GM21737 (cell line): ENCODE data around the gene EDN1.
"Not testable (repeated sequence)": the region's sequence is repeated elsewhere in the genome, so short reads cannot be mapped to it uniquely, and the experiment has no call there.

ENCODE experiments used
- ATAC-seq: cut with Tn5 transposase; IDR thresholded peaks from one replicate; pipeline ENCODE4 v1.9.1; 2021; ENCODE audit warnings: mild to moderate bottlenecking, moderate library complexity; ENCODE audit not compliant: unreplicated experiment

The EDN1 gene

DNA sequence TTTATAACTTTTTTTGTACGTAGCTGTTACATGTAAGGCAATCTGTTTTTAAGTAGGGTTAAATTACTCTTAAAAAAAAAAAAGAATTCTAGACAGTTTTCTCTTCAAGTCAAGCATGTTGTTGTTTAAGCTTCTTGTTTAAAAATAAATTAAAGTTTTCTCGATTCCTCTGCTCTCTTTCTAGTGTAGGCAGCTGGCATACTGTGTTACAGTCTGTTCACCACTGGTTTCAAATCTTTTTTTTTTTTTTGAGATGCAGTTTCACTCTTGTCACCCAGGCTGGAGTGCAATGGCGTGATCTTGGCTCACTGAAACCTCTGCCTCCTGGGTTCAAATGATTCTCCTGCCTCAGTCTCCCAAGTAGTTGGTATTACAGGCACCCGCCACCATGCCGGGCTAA lies 29.9 kb downstream of the EDN1 start:
- ATAC-seq, result not testable (repeated sequence)

DNA sequence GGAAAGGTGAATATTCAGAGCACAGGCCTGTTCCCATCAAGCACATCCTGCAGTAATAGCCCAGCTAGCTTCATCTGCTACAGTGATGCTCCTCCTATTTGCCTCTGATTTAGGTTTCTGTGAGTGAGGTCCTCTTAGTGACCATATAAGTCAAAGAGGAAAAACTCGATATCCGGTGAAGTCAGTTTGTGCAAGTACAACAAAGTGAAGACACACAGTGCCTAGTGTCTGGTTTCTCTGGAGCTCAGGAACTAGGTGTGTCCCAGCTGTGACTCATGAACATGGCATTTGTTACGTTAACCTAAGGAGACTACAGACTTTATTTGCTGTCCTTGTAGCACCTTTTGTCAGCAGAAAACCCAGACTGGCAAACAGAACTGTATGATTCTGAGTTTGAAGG lies 33.9 kb downstream of the EDN1 start:
- ATAC-seq, result no peak

DNA sequence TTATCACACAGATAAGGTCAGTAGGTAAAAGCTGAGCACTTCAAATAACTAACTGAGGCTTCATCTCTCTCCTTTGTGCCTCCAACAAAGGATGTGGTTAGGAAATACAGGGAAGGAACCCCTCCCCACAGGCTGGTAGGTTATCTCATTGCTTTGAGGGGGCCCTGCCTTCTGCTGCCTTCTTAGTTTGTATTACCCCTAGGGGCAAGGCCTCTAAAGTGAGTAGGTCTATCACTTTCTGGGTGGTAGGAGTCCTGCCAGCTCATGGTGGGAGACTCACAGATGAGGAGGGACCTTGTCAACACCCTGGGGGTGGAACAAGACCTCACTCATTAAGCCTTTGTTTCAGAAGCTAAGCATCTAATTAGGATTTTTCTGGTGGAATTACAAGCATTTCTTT lies 34.6 kb downstream of the EDN1 start:
- no peak for ATAC-seq

DNA sequence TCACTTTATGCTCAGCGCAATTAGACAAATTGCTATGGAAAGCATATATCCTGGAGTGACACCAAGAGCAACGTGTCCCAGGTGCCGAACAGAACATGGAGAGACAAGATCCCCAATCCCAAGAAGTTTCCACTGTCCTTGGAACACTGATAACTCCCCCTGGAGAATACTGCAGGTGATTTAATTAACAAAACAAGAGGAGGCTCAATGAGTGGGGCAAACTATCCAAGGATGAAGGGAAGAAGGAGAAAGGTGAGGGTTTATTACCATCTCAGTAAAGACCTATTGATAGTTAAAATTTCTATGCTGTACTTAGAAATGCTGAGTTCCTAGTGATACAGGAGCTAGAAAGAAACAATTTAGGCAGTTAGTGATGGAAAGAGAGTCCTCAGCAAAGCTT lies 35.7 kb downstream of the EDN1 start:
- ATAC-seq, result no peak

DNA sequence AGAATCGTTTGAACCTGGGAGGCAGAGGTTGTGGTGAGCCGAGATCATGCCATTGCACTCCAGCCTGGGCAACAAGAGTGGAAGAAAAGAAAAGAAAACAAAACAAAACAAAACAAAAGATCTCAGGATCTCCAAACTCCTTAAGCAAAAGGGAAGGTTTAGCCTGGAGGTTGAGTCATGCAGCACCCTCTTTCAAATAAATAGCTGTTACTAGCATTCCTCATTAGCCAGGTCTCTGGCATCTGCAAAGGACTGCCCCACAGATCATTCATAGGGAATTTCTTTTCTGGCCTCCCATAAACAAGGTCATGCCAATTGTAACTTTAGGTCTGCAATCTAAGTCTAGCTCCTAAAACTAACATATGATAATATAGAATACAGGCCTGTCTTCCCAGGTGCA lies 37.2 kb downstream of the EDN1 start:
- ATAC-seq, result no peak

DNA sequence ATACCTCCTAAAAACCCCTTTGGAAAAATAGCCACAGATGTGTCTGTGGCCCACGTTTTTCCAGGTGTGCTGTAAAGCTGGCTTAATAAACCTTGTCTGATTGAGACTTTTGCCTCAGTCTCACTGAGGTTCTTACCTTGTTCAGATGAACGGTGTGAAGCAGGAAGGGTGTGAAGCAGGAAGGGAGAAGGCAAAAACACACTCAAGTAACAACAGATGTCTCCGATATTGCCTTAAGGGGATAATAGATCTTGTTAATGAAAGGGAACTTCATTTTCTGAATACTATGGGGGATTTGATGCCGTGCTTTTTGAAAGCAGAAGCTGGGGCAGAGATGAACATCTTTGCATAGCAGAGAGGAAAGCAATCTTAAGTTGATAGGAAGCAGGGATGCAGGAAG lies 37.8 kb downstream of the EDN1 start:
- no peak for ATAC-seq

DNA sequence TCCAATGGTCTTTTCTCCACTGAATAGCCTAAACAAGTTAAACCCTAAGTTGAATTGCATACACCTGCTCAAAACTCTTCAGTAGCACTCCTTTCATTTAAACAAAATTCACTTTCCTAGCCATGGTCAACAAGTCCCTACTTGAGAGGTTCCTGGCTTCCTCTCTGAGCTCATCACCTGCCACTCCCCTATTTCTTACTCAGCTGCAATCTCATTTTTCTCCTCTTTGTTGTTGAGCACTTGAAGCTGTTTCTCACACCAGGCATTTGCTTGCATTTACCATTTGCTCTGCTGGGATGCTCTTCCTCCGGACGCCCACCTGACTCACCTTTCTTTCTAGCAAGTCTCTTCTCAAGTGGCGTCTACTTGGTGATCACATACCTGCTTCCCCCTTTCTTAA lies 38.5 kb downstream of the EDN1 start:
- ATAC-seq, result no peak

DNA sequence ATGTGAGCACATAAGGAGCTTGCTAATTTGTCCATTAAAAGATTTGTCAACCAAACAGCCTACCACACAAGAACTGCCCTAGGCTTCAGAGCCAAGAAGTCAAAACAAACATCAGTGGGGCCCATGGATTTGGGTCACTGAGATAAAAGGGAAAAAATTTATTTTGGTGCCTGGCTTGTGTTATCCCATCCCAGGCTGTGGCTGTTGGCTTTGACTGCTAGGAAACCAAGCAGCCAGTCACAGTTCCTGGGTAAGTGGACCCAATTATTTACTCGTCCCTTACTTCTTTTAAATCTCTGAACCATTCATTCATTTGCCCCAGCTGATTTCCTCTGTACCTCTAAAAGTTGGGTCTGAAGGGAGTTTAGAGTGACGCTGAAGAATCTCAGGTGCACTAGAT lies 41.3 kb downstream of the EDN1 start:
- ATAC-seq, result no peak

DNA sequence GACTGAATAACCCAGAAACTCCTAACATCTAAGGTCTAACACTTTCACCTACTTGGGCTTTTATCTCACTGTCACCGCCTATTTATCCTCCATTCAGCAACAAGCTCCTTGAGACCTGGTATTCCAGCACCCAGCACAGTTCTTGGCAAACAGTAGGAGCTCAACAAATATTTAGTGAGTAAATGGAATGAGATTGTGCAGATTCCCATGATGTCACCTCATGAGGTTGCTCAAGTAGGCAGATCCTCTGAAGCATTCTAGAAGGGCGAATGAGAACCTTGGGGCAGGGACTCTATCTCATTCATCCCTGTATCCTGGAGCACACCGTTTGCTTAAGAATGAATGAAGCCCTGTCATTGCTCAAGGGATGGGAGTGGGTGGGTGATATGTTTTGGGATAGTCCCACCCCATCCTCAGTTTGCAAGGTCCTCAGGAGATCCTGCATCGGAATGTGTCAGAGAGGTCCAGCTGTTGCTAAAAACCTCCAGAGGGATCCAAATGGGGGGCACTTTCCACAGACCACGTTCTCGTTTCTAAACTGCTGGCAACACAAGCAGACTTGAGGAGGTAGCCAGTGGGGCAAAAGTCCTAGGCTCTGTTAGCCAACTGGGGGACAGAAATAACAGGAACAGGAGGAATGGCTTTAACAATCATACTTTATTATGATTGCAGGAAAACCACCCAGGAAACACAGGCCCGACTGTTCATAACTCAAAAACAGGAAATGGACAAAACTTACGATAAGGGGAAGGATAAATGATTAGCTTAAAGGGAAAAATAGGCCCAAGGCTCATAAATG lies 42.0 kb downstream of the EDN1 start:
- no peak for ATAC-seq

DNA sequence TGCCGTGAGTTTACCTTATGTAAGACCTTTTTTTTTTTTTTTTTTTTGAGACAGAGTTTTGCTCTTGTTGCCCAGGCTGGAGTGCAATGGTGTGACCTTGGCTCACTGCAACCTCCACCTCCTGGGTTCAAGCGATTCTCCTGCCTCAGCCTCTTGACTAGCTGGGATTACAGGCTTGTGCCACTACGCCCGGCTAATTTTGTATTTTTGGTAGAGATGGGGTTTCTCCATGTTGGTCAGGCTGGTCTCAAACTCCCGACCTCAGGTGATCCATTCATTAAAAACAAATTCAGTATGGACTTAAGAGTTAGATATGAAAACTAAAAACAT lies 42.6 kb downstream of the EDN1 start:
- ATAC-seq, result not testable (repeated sequence)

DNA sequence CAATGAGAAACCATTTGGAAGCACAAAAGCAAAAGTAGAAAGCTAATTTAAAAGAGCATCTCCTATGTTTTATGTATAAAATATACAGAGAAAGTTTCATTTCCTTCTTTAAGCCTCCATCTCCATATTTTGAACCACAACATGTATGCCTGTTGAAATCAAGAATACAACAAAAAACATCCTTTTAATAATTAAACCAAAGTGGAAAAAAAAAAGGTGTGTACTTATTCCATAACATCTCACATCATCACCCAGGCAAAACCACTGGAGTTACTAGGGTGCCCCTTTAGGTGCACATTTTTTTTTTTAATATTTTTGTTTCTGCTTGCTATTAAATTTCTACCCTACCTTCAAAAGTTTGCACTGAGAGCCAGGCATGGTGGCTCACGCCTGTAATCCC lies 43.0 kb downstream of the EDN1 start:
- ATAC-seq, result no peak

DNA sequence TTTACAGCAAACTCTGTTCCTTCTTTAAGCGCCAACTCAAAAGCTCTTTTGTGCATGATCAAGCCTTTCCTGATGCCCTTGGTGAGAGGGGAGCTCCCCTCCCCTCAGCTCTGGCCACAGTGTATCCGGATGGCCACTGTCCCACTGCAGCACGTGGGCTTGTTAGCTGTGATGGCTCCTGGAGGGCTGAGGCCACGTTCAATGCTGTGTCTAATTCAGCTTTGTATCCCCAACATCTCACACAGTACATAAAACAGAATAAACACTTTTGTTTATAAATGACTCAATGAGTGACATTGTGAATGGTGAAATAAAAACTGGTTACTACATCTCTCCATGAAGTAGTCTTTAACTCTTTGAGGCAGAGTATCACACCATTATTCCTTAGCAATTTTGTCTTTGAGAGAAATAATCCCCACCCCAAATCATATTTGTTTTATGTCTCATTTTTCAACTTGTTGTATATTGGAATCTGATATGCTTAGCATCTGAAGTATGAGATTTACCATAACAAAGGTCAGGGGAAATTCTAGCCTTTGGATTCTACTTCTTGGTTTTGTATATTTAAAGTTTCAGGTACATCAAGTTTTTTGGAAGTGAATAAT lies 44.5 kb downstream of the EDN1 start:
- no peak for ATAC-seq

DNA sequence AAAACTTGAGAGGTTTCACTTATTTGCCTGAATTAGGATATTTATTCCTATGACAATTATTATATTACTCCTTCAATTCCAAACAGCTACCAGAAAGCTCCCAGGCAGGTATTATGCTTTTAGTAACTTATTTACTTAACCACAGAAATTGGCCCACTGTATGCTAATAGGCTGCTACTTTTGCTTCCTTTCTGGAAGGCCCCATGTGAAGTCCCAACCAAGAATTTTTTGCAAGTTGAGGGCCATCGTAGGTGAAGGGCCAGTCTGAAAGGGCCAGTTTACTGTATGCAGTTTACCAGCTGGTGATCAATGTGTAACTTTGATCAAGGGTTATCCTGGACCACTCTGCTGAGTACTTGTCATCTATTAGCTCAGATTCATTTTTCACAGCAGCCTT lies 45.0 kb downstream of the EDN1 start:
- peak; percentile 56 for ATAC-seq

DNA sequence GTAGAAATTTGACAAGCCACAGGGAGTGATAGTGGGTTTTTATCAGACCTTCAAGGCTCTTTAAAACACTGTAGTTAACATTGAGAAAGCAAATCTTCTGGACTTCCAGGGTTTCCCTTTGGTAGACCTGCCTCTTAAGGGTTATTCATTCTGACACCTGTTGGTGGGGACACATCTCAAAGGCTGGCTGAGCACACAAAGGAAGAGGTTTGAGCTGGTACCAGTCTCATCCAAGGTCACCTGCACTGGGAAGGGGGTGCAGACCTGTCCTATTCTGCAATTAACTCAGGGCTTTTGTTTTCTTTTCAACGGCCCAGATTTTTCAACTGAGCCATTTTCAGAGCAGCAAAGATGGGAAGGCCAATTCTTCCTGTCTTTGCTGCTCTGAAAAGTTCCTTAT lies 45.6 kb downstream of the EDN1 start:
- no peak for ATAC-seq

DNA sequence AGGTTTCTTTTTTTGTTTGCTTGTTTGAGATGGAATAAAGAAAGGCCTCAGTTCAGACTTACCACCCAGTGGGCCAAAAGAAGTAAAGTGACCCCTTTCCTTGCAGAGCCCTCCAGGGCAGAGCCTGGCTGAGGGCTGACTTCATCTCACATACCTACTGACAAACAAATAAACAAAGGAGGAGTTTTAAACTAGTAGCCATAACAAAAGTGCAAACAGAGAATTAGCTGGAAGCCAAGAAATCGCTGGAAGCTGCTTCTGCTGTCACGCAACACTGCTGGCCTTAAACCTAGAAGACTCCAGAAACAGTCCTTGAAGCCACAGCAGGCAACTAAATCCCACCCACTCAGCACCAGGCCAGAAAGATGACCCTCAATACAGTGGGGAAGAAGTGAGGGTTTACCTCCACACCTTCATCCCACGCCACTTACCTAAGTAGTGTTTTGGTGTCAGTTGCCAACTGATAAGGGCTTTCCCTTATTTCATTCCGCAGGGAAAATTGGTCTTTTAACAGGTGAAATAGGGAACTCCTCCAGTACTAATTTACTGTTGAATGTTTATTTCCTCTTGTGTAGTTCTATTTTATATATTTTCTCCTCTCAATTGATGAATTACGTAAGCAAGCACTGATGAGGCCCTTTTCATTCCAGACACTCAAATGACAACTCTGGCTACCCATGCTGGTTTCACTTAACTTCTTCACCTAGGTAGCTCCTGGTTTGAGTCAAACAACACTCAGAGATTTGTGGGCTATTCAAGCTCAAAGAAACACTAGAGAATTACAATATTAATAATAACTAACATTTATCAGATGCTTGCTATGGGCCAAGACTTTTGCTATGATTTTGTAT lies 46.2 kb downstream of the EDN1 start:
- ATAC-seq, result no peak

DNA sequence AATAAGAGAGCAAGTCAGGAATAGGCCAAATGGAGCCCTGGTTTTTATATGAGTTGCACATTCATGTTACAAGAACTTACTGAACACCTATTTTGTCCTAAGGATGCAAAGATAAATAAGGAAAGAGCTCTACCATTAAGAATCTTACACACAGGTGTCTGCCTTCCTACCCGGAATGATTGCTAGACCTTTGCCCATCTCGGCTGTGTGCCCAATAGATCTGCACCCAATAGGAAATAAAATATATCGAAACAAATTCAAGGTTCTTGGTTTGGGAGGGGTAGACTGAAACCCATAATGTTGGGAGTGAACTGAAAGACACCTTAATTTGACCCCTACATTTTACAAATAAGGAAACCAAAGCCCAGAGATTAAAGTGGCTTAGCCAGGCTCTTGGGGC lies 48.9 kb downstream of the EDN1 start:
- no peak for ATAC-seq

DNA sequence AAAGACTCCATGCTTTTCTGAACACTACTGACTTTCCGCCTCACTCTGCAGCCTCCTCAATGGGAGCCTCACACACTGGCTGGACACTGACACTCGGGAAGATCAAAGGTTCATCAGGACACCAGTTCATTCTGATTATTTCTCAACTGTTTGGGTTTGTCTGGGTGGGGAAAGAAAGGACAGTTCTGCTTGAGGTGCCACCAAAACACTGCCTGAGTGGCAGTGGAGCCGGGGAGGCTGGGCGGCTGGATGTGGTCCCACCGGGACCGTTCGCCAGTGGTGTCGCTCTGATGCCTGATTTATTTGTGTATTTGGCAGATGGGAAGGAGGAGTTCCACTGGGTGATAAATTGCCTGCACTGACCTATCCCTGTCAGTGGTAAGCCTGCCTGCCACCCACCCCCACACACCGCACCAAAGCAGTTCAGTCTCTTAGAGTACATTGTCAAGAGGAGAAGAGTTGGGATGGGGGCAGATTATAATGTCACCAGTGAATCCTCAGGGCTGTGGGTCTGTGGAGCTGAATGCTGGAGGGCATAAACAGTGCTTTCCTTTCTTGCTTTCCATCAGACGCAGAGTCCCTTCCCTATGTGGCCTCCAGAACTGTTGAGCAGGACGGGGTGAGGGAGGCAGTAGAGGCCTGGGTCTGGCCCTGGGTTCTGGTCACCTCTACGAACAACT lies 49.8 kb downstream of the EDN1 start:
- no peak for ATAC-seq

DNA sequence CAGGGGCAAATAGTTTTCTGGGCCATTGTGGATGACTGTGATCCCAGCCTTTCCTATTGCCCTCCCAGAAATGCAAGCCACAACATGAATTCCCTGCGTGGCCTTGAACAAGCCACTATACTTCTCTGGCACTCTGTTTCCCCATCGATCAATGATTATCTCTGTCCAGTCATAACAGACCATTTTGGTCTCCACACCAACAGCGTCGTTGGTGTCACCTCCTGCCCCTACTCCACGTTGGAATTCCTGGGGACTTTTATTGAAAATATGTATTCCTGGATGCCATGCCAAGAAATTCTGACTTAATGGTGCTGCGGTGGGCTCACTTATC lies 50.3 kb downstream of the EDN1 start:
- ATAC-seq, result no peak

DNA sequence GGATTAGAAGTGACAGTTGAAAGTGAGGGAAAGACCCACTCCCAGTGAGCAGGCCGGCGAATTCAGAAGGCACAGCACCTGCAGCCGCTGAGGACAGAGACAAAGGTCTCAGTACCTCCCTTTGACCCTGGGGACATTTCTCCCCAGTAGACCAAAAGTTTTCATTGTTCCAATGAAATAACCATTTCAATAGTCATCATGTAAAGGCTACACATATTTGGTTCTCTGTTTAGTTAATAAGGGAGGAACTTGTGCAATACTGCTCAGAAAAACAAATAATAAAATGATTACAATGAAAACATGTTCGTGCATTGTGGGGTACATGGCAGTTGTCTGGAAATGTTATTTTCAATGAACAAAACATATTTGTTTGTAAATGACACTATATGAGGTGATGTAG lies 52.5 kb downstream of the EDN1 start:
- ATAC-seq, result no peak

DNA sequence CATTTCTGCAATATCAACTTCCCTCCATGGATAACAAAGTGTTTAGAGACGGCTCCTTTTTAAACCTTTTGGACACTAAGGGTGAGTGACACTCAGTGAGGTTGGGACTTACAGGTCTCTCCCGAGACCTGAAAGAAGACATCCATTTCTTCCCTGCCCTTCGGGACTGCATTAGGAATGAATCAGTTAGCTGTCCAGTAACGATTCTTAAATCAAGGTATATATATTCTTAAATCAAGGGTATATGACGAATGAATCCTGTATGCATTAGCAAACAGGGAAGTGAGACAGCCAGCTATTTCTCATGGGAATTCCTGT lies 52.9 kb downstream of the EDN1 start:
- ATAC-seq, result no peak

DNA sequence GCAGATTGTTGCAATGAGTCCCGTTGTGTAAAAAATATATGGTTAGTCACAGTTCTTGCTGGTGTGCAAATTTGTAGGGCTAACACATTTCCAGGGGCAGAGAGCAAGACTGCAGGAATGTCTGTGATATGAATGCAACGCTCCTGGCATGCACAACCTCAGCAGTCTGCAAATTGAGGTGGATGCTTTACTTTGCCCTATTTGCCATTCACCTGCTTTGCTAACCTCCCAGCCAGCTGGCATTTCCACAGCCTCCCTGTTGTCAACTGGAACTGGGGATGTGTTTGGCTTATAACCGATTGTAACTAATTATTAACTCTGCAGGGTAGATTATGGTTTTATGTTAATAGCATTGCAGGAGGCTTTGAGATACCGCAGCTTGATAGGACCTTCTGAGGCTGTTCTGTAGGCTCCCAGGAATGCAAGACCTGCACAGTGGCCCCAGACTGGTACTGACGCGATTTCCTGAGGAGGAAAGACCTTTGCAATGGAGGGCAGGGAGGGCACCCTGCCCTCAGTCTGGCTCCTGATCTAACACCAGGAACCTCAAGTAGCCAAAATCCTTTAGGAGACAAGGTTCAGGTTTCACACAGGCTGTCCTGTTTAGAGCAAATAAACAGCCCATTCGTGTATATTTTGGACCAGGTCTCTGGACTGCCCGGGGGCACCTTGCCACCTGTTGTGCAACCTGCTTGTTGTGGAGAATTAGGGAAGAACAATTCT lies 53.4 kb downstream of the EDN1 start:
- ATAC-seq, result no peak
